PC-9 (cell line): ENCODE measurements around the gene DEUP1. TPM values are rescaled to one million over a fixed set of nuclear protein-coding genes. Genes with fewer than 3 reads are reported as not detected.

Experiments used
- BruUV-seq: library from RNA; stranded (reverse); fragments of 400-500 nt; replicated peaks from 2 replicates; lab custom pipeline; 2021; lab: Mats Ljungman, UMichigan
- CTCF ChIA-PET: fragments of 300-600 bp; sonication (Branson Sonifier 250); formaldehyde crosslinking; loops from one replicate; lab custom pipeline; 2022; ENCODE audit warnings: antibody characterized with exemption; lab: Charles Lee
- POLR2A ChIA-PET: fragments of 300-600 bp; sonication (Branson Sonifier 250); formaldehyde crosslinking; loops from one replicate; lab custom pipeline; 2022; ENCODE audit warnings: antibody characterized with exemption; ENCODE audit not compliant: unreplicated experiment; lab: Charles Lee
- DNase-seq, 2 experiments: peaks; one replicate each; pipeline versions ENCODE4 v3.0.0 to v3.0.0-alpha.2; 2015 to 2022; ENCODE audit warnings: mixed read lengths in 1 of 2
- H2AFZ ChIP-seq: fragments of 200-600 bp; sonication (generic); 2 replicates; pipeline ENCODE4 v1.8.1; 2017; ENCODE audit warnings: antibody characterized with exemption
- H3F3A ChIP-seq: fragments of 200-600 bp; sonication (generic); 2 replicates; pipeline ENCODE4 v1.8.1; 2017; ENCODE audit warnings: antibody characterized with exemption, mild to moderate bottlenecking, low read depth; ENCODE audit not compliant: insufficient read depth
- H3K27ac ChIP-seq: fragments of 200-600 bp; sonication (generic); 2 replicates; pipeline ENCODE4 v1.6.1; 2016; ENCODE audit warnings: mixed run types
- H3K27me3 ChIP-seq: fragments of 200-600 bp; sonication (generic); 2 replicates; pipeline ENCODE4 v1.6.1; 2016; ENCODE audit warnings: low read depth, mixed run types; ENCODE audit not compliant: insufficient read depth
- H3K36me3 ChIP-seq: fragments of 200-600 bp; sonication (generic); 2 replicates; pipeline ENCODE4 v1.6.1; 2016; ENCODE audit warnings: low read depth, mixed run types
- H3K4me1 ChIP-seq: fragments of 200-600 bp; sonication (generic); replicated peaks from 2 replicates; pipeline ENCODE4 v1.6.1; 2016; ENCODE audit warnings: mixed run types; ENCODE audit not compliant: insufficient read depth
- H3K4me2 ChIP-seq: fragments of 200-600 bp; sonication (generic); 2 replicates; pipeline ENCODE4 v1.6.1; 2017; ENCODE audit warnings: mixed run types
- H3K4me3 ChIP-seq: fragments of 200-600 bp; sonication (generic); 2 replicates; pipeline ENCODE4 v1.6.1; 2016; ENCODE audit warnings: mixed run types
- H3K79me2 ChIP-seq: fragments of 200-600 bp; sonication (generic); 2 replicates; pipeline ENCODE4 v1.6.1; 2017; ENCODE audit warnings: low read depth, mixed run types
- H3K9me2 ChIP-seq: fragments of 200-600 bp; sonication (generic); 2 replicates; pipeline ENCODE4 v1.8.1; 2017; ENCODE audit warnings: mild to moderate bottlenecking; ENCODE audit not compliant: insufficient read depth
- H3K9me3 ChIP-seq: fragments of 200-600 bp; sonication (generic); 2 replicates; pipeline ENCODE4 v1.8.1; 2016; ENCODE audit warnings: low read depth; ENCODE audit not compliant: insufficient read depth
- H4K20me1 ChIP-seq: fragments of 200-600 bp; sonication (generic); 2 replicates; pipeline ENCODE4 v1.8.1; 2017; ENCODE audit not compliant: insufficient read depth
- EZH2 ChIP-seq: fragments of 200-600 bp; sonication (generic); IDR thresholded peaks from 2 replicates; pipeline ENCODE4 v1.8.0; 2017; ENCODE audit warnings: antibody characterized with exemption, low read depth
- intact Hi-C: fragments of 100-400 bp; cut with micrococcal nuclease; formaldehyde crosslinking; loops from one replicate; pipeline ENCODE4 v1.10.0; 2022; ENCODE audit not compliant: unreplicated experiment
- total RNA-seq: library from RNA; stranded (reverse); gene quantifications from 2 replicates; pipeline ENCODE4 v1.2.3, GENCODE V29; 2021
- TF ChIP-seq, protein P1 (sequence below): fragments of 200-600 bp; sonication (generic); conservative IDR thresholded peaks from 2 replicates; pipeline ENCODE4 v1.6.1; 2017; ENCODE audit warnings: mixed run types, antibody characterized with exemption, mild to moderate bottlenecking, moderate library complexity

The DEUP1 gene
- total RNA-seq, 1 experiment from 2014 or later = not detected

DNA sequence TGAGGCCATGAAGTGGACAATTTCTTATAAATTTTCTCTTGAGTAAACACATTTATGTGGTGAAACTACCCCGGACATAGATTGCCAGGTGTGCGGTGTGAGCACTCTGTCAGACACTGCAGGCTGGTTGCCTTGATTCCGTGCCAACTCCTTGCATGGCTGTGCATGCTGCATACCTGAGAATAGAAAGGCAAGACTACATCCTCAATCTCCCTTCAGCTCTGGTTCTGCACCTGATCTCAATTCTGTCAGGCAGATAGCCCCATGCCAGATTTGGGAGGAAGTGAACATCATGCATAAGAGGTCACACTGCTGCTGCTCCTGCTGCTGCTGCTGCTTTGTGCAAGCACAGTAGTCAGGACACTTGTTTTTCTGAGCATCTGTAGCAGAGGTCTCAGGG, 42.5 kb upstream of the DEUP1 start:
- POLR2A ChIA-PET = no interaction called here
- Histone ChIP-seq H3K4me1 (no peaks in the 10 kb centered on the region), H3K36me3 (no peaks in the 10 kb centered on the region), H3K4me2 (no peak overlapping the region), H3K4me3 (no peak overlapping the region), H3K79me2 (no peaks in the 10 kb centered on the region), H3F3A (no peaks in the 10 kb centered on the region), H2AFZ (no peak overlapping the region), H3K27me3 (no peaks in the 10 kb centered on the region), H4K20me1 (no peaks in the 10 kb centered on the region), H3K27ac (no peak overlapping the region), H3K9me3 (no peaks in the 10 kb centered on the region), H3K9me2 (no peaks in the 10 kb centered on the region)
- no TSS peak for BruUV-seq
- no peak for DNase-seq
- TF ChIP-seq, protein P1, sequence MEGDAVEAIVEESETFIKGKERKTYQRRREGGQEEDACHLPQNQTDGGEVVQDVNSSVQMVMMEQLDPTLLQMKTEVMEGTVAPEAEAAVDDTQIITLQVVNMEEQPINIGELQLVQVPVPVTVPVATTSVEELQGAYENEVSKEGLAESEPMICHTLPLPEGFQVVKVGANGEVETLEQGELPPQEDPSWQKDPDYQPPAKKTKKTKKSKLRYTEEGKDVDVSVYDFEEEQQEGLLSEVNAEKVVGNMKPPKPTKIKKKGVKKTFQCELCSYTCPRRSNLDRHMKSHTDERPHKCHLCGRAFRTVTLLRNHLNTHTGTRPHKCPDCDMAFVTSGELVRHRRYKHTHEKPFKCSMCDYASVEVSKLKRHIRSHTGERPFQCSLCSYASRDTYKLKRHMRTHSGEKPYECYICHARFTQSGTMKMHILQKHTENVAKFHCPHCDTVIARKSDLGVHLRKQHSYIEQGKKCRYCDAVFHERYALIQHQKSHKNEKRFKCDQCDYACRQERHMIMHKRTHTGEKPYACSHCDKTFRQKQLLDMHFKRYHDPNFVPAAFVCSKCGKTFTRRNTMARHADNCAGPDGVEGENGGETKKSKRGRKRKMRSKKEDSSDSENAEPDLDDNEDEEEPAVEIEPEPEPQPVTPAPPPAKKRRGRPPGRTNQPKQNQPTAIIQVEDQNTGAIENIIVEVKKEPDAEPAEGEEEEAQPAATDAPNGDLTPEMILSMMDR = no peak
- TF ChIP-seq EZH2 = no peak
- CTCF ChIA-PET = no interaction called here
- intact Hi-C loops = no loop called here

DNA sequence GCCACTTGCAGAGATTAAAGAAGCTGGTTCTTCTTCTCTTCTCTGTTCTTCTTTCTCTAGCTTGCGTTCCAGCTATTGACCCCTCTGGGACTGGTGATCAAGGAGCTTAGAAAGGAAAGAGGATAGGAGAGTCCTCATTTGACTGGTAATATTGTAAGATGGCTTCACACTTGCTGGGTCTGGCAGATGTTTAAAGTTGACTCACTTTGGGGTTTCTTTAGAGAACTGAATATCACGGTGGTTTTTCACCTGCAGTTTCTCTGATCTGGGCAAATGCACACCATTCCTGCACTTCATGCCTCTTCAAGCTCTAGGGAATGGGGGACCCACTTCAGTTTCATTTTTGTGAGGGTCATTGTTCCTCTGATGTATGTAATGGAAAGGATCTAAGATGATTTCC, 41.8 kb upstream of the DEUP1 start:
- H3K27me3 ChIP-seq = no peaks in the 10 kb centered on the region
- no peaks in the 10 kb centered on the region for H3K9me2 ChIP-seq
- no peaks in the 10 kb centered on the region for H3F3A ChIP-seq
- no peak overlapping the region for H2AFZ ChIP-seq
- no peaks in the 10 kb centered on the region for H3K79me2 ChIP-seq
- no peaks in the 10 kb centered on the region for H3K36me3 ChIP-seq
- no peak overlapping the region for H3K27ac ChIP-seq
- H3K9me3 ChIP-seq = no peaks in the 10 kb centered on the region
- H3K4me3 ChIP-seq = no peak overlapping the region
- BruUV-seq = no TSS peak
- CTCF ChIA-PET = no interaction called here
- H4K20me1 ChIP-seq = no peaks in the 10 kb centered on the region
- no peak overlapping the region for H3K4me2 ChIP-seq
- DNase-seq = no peak
- intact Hi-C loops = no loop called here
- no peaks in the 10 kb centered on the region for H3K4me1 ChIP-seq
- POLR2A ChIA-PET = no interaction called here
- TF ChIP-seq EZH2 = no peak
- TF ChIP-seq, protein P1 = no peak

DNA sequence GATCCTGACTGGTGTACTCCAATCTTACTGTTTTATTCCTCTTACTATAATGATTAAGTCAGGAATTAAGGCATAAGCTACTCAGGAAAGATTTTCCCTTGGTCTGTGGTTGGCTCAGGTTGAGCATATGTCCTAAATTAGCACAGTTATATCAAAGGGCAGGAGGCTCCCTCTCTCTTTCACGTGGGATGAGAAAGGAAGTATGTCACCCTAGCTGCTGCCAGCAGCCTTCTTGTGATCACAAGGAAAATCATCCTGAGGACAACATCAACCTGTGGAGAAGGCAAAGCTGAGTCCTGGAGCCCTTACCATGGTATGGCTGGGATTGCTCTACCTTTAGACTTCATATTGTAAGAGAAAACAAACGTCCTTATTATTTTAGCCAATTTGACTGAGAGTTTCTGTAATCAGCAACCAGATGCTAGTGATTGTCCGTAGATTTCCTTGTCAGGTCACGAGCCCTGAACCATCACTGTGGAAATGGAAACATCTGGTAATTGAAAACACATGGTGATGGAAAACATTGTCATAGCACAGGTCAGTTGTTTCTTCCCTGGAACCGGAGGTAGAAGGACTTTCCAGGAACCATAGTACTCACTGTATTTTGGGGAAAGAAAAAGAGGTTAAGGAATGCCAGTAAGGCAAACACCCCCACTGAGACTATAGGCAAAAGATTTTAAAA, 40.6 kb upstream of the DEUP1 start:
- no peaks in the 10 kb centered on the region for H3K9me3 ChIP-seq
- H3F3A ChIP-seq = no peaks in the 10 kb centered on the region
- no peaks in the 10 kb centered on the region for H3K4me1 ChIP-seq
- no peaks in the 10 kb centered on the region for H3K27me3 ChIP-seq
- no TSS peak for BruUV-seq
- no peaks in the 10 kb centered on the region for H3K9me2 ChIP-seq
- H2AFZ ChIP-seq = no peak overlapping the region
- H3K36me3 ChIP-seq = no peaks in the 10 kb centered on the region
- DNase-seq = no peak
- no peak overlapping the region for H3K4me3 ChIP-seq
- CTCF ChIA-PET = interaction anchor here (0.5 kb wide), 1 partner anchor 271 kb away, joined by 9 read pairs; no protein-coding TSS in a partner anchor
- H3K4me2 ChIP-seq = no peak overlapping the region
- no peak overlapping the region for H3K27ac ChIP-seq
- H3K79me2 ChIP-seq = no peaks in the 10 kb centered on the region
- intact Hi-C loops = no loop called here
- POLR2A ChIA-PET = no interaction called here
- H4K20me1 ChIP-seq = no peaks in the 10 kb centered on the region
- TF ChIP-seq, protein P1 = no peak
- no peak for TF ChIP-seq EZH2
